Measurements from ENCODE around the gene MAB21L2.

Gene MAB21L2

GRCh38 chr4:150577796-150578195 lies 4.2 kb upstream of the MAB21L2 start:
- DNase-seq (ENCODE audit: low spot score), result no peak

- DNase-seq (ENCODE audit: low spot score), result no peak
Measured at GRCh38 chr4:150578745-150579501, 3.0 kb upstream of the MAB21L2 start.

GRCh38 chr4:150579551-150580234 lies 2.3 kb upstream of the MAB21L2 start:
- peak; percentile 20 for DNase-seq (ENCODE audit: low spot score)

GRCh38 chr4:150580306-150580705 lies 1.6 kb upstream of the MAB21L2 start:
- DNase-seq (ENCODE audit: low spot score), result no peak

- no peak for DNase-seq (ENCODE audit: low spot score)
Measured at GRCh38 chr4:150581056-150581605, 820 bp upstream of the MAB21L2 start.

- DNase-seq (ENCODE audit: low spot score), result no peak
Measured at GRCh38 chr4:150581641-150582051, 305 bp upstream of the MAB21L2 start.

- no peak for DNase-seq (ENCODE audit: low spot score)
Measured at GRCh38 chr4:150582873-150583286, 929 bp downstream of the MAB21L2 start.

GRCh38 chr4:150583287-150584110 lies 1.5 kb downstream of the MAB21L2 start:
- DNase-seq (ENCODE audit: low spot score), result no peak

GRCh38 chr4:150584111-150584915 lies 2.4 kb downstream of the MAB21L2 start:
- DNase-seq (ENCODE audit: low spot score), result no peak

GRCh38 chr4:150585611-150586010 lies 3.7 kb downstream of the MAB21L2 start:
- DNase-seq (ENCODE audit: low spot score), result no peak

- DNase-seq (ENCODE audit: low spot score), result no peak
Measured at GRCh38 chr4:150586162-150586810, 4.3 kb downstream of the MAB21L2 start.

- no peak for DNase-seq (ENCODE audit: low spot score)
Measured at GRCh38 chr4:150588316-150588715, 6.4 kb downstream of the MAB21L2 start.

GRCh38 chr4:150589157-150589556 lies 7.2 kb downstream of the MAB21L2 start:
- DNase-seq (ENCODE audit: low spot score), result no peak

- no peak for DNase-seq (ENCODE audit: low spot score)
Measured at GRCh38 chr4:150590631-150591030, 8.7 kb downstream of the MAB21L2 start.

GRCh38 chr4:150591406-150591805 lies 9.5 kb downstream of the MAB21L2 start:
- DNase-seq (ENCODE audit: low spot score), result no peak

- no peak for DNase-seq (ENCODE audit: low spot score)
Measured at GRCh38 chr4:150591904-150592303, 10.0 kb downstream of the MAB21L2 start.

GRCh38 chr4:150593996-150594395 lies 12.0 kb downstream of the MAB21L2 start:
- peak; percentile 11 for DNase-seq (ENCODE audit: low spot score)

- DNase-seq (ENCODE audit: low spot score), result peak; percentile 7
Measured at GRCh38 chr4:150598909-150599308, 17.0 kb downstream of the MAB21L2 start.

GRCh38 chr4:150599547-150599946 lies 17.6 kb downstream of the MAB21L2 start:
- DNase-seq (ENCODE audit: low spot score), result no peak

- DNase-seq (ENCODE audit: low spot score), result no peak
Measured at GRCh38 chr4:150600812-150601445, 19.0 kb downstream of the MAB21L2 start.
